SU-DHL-6 (cell line): ENCODE measurements around the gene MGMT.

ENCODE experiments used
- H2AFZ ChIP-seq: fragments of 200-600 bp; sonication (generic); 2 replicates; pipeline ENCODE4 v1.6.1; 2014; ENCODE audit warnings: low read depth, mild to moderate bottlenecking, moderate library complexity, mixed read lengths, antibody characterized with exemption, low read length; ENCODE audit not compliant: severe bottlenecking
- H3F3A ChIP-seq: fragments of 200-600 bp; shearing (Covaris generic); 2 replicates; pipeline ENCODE4 v1.6.0; 2016; ENCODE audit warnings: antibody characterized with exemption, mild to moderate bottlenecking; ENCODE audit not compliant: insufficient read depth
- H3K27ac ChIP-seq: fragments of 200-600 bp; sonication (generic); 2 replicates; pipeline ENCODE4 v1.5.1; 2016; ENCODE audit warnings: low read depth, mild to moderate bottlenecking, low read length, moderate library complexity, mixed read lengths
- H3K27me3 ChIP-seq: fragments of 200-600 bp; sonication (generic), shearing (Covaris generic); 2 replicates; pipeline ENCODE4 v1.6.0; 2014; ENCODE audit warnings: mild to moderate bottlenecking, low read length
- H3K36me3 ChIP-seq: fragments of 200-600 bp; sonication (generic); 2 replicates; pipeline ENCODE4 v1.6.1; 2014; ENCODE audit warnings: mild to moderate bottlenecking, low read length, mixed read lengths
- H3K4me2 ChIP-seq: fragments of 300-600, 200-600 bp; shearing (Covaris generic), sonication (generic); 2 replicates; pipeline ENCODE4 v1.6.0; 2014; ENCODE audit warnings: low read length, low read depth, mild to moderate bottlenecking; ENCODE audit not compliant: poor library complexity, severe bottlenecking
- H3K4me3 ChIP-seq: fragments of 200-600 bp; sonication (generic); 2 replicates; pipeline ENCODE4 v1.5.1; 2014; ENCODE audit warnings: antibody characterized with exemption, low read length, mild to moderate bottlenecking, mixed read lengths; ENCODE audit not compliant: insufficient read depth, poor library complexity, severe bottlenecking
- H3K79me2 ChIP-seq: fragments of 200-600 bp; sonication (generic); 2 replicates; pipeline ENCODE4 v1.6.1; 2014; ENCODE audit warnings: mild to moderate bottlenecking, low read length, moderate library complexity; ENCODE audit not compliant: insufficient read depth
- H3K9ac ChIP-seq: fragments of 200-600 bp; sonication (generic); 2 replicates; pipeline ENCODE4 v1.7.0; 2014; ENCODE audit warnings: mild to moderate bottlenecking, low read length
- H3K9me2 ChIP-seq: fragments of 200-600 bp; sonication (generic); replicated peaks from 2 replicates; pipeline ENCODE4 v1.6.1; 2014; ENCODE audit warnings: low read length; ENCODE audit not compliant: insufficient read depth
- H3K9me3 ChIP-seq: fragments of 200-600 bp; sonication (generic); 2 replicates; pipeline ENCODE4 v1.6.1; 2014; ENCODE audit warnings: low read length, mixed read lengths; ENCODE audit not compliant: insufficient read depth
- H4K20me1 ChIP-seq: fragments of 200-600 bp; sonication (generic); 2 replicates; pipeline ENCODE4 v1.6.1; 2014; ENCODE audit warnings: low read depth, mild to moderate bottlenecking, antibody characterized with exemption, low read length, moderate library complexity, mixed read lengths
- CTCF ChIP-seq: fragments of 200-600 bp; sonication (generic); IDR thresholded peaks from one replicate; pipeline ENCODE4 v1.5.1; 2017; ENCODE audit warnings: antibody characterized with exemption, mild to moderate bottlenecking, low read length, moderate library complexity; ENCODE audit not compliant: insufficient read depth, poor library complexity, severe bottlenecking
- EZH2phosphoT487 ChIP-seq: fragments of 200-600 bp; sonication (generic), shearing (Covaris generic); conservative IDR thresholded peaks from 2 replicates; pipeline ENCODE4 v1.6.1; 2018; ENCODE audit warnings: mild to moderate bottlenecking, antibody characterized with exemption, low read length, moderate library complexity, mixed read lengths

MGMT gene

GRCh38 chr10:129602938-129603535, 136.0 kb downstream of the MGMT start:
- Histone ChIP-seq H3K4me2 (no peak overlapping the region), H3K9me3 (no peaks in the 10 kb centered on the region), H3K27me3 (no peaks in the 10 kb centered on the region), H3K79me2 (no peaks in the 10 kb centered on the region), H3K9ac (no peak overlapping the region), H2AFZ (no peak overlapping the region), H3F3A (no peaks in the 10 kb centered on the region), H3K36me3 (no peaks in the 10 kb centered on the region), H3K27ac (no peak overlapping the region), H4K20me1 (no peaks in the 10 kb centered on the region), H3K4me3 (no peak overlapping the region), H3K9me2 (no peaks in the 10 kb centered on the region)
- TF ChIP-seq CTCF, result no peak
- TF ChIP-seq EZH2phosphoT487, result no peak

GRCh38 chr10:129604333-129605032, 137.4 kb downstream of the MGMT start:
- TF ChIP-seq CTCF (no peak), EZH2phosphoT487 (no peak)
- Histone ChIP-seq H3K9me3 (no peaks in the 10 kb centered on the region), H3F3A (no peaks in the 10 kb centered on the region), H2AFZ (no peak overlapping the region), H3K9me2 (no peaks in the 10 kb centered on the region), H3K27me3 (no peaks in the 10 kb centered on the region), H3K36me3 (no peaks in the 10 kb centered on the region), H3K9ac (no peak overlapping the region), H3K4me2 (no peak overlapping the region), H3K27ac (no peak overlapping the region), H3K4me3 (no peak overlapping the region), H4K20me1 (no peaks in the 10 kb centered on the region), H3K79me2 (no peaks in the 10 kb centered on the region)

GRCh38 chr10:129605266-129605985, 138.4 kb downstream of the MGMT start:
- no peaks in the 10 kb centered on the region for H4K20me1 ChIP-seq
- no peak overlapping the region for H3K27ac ChIP-seq
- no peak overlapping the region for H3K9ac ChIP-seq
- no peaks in the 10 kb centered on the region for H3K9me3 ChIP-seq
- H3K79me2 ChIP-seq, result no peaks in the 10 kb centered on the region
- H3K4me2 ChIP-seq, result no peak overlapping the region
- H2AFZ ChIP-seq, result no peak overlapping the region
- no peaks in the 10 kb centered on the region for H3K9me2 ChIP-seq
- no peak for TF ChIP-seq CTCF
- no peak for TF ChIP-seq EZH2phosphoT487
- no peaks in the 10 kb centered on the region for H3F3A ChIP-seq
- no peaks in the 10 kb centered on the region for H3K27me3 ChIP-seq
- no peak overlapping the region for H3K4me3 ChIP-seq
- no peaks in the 10 kb centered on the region for H3K36me3 ChIP-seq
